Activated B cell treated with CpG ODN at 0.5 μM for 24 hours (primary cell): ENCODE results near the gene LIG3. TPM values are rescaled to one million over a fixed set of nuclear protein-coding genes. Genes with fewer than 3 reads are reported as not detected.

Experiments used
- ATAC-seq: fragments of 200-7000 bp; cut with Tn5 transposase; one replicate; pipeline ENCODE4 v1.10.0; 2021; ENCODE audit warnings: low read depth, mild to moderate bottlenecking, moderate library complexity
- CTCF ChIA-PET: fragments of 350-600 bp; sonication (Branson Sonifier 250); formaldehyde crosslinking; loops from one replicate; lab custom pipeline; 2021; ENCODE audit warnings: antibody characterized with exemption; lab: Charles Lee
- POLR2A ChIA-PET: fragments of 350-600 bp; sonication (Branson Sonifier 250); formaldehyde crosslinking; loops from one replicate; lab custom pipeline; 2021; ENCODE audit warnings: antibody characterized with exemption; lab: Charles Lee
- DNase-seq: peaks from one replicate; pipeline ENCODE4 v3.0.0; 2022
- H3K27ac Mint-ChIP-seq: one replicate; pipeline ENCODE4 v1.8.0; 2020; ENCODE audit warnings: mixed read lengths
- H3K27me3 Mint-ChIP-seq: one replicate; pipeline ENCODE4 v1.8.0; 2021; ENCODE audit warnings: mixed read lengths
- H3K36me3 Mint-ChIP-seq: one replicate; pipeline ENCODE4 v1.8.0; 2021; ENCODE audit warnings: low read depth, mixed read lengths
- H3K4me1 Mint-ChIP-seq: one replicate; pipeline ENCODE4 v1.8.0; 2021; ENCODE audit warnings: mixed read lengths
- H3K4me3 Mint-ChIP-seq: one replicate; pipeline ENCODE4 v1.8.0; 2020; ENCODE audit warnings: mild to moderate bottlenecking, mixed read lengths
- H3K9me3 Mint-ChIP-seq: one replicate; pipeline ENCODE4 v1.8.0; 2020; ENCODE audit warnings: mixed read lengths
- intact Hi-C: fragments of 100-400 bp; cut with micrococcal nuclease; formaldehyde crosslinking; loops from one replicate; pipeline ENCODE4 v1.15.1; 2024
- total RNA-seq: library from RNA; stranded (reverse); gene quantifications from 2 replicates; pipeline ENCODE4 v1.2.3, GENCODE V29; 2022
- TF ChIP-seq, protein P1 (sequence below): fragments of 200-600 bp; IDR thresholded peaks from one replicate; pipeline ENCODE4 v1.8.0; 2022; ENCODE audit warnings: antibody characterized with exemption, mild to moderate bottlenecking

The LIG3 gene
- total RNA-seq, 1 donor from 2014 or later = 42.4 TPM

DNA sequence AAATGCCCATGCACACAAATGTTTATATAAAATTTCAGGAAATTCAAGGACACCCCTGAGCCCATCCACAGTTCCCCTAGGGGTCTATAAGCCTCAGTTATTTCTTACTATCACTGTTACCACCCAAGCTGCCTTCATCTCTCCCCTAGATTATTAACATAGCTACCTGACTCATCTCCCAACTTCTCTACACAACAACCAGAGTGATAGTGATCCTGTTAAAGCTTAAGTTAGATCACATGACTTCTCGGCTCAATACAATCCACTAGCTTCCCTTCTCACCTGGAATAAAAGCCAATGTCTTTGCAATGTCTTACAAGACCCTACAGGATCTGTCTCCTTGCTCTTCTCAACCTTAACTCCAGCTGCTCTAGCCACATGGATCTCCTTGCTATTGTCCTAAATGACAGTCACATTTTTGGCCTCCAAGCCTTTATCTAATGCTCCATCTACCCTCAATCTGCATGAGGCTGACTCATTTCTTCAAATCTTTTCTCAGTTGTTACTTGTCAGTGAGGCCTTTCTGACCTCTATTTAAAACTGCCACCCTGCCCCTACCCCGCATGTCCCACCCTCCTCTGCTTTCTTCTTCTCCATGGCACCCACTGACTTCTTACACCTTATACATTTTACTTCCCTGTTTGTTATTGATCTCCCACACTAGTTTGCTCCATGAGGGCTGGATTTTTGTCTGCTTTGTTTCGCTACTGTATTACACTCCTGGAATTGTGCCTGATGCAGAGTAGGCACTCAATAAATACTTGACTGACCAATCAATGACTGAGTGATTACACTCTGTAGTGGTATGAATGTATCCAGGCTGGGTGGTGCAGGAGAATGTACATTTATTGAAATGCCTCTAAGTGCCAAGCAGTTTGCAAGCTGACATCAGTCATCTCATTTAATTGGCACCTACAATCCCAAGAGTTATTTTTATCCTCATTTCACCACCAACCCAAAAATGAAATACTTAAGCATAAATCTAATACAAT, 5.2 kb upstream of the LIG3 start:
- peaks cover 11% of the 10 kb centered on the region for H3K4me1 Mint-ChIP-seq
- TF ChIP-seq, protein P1, sequence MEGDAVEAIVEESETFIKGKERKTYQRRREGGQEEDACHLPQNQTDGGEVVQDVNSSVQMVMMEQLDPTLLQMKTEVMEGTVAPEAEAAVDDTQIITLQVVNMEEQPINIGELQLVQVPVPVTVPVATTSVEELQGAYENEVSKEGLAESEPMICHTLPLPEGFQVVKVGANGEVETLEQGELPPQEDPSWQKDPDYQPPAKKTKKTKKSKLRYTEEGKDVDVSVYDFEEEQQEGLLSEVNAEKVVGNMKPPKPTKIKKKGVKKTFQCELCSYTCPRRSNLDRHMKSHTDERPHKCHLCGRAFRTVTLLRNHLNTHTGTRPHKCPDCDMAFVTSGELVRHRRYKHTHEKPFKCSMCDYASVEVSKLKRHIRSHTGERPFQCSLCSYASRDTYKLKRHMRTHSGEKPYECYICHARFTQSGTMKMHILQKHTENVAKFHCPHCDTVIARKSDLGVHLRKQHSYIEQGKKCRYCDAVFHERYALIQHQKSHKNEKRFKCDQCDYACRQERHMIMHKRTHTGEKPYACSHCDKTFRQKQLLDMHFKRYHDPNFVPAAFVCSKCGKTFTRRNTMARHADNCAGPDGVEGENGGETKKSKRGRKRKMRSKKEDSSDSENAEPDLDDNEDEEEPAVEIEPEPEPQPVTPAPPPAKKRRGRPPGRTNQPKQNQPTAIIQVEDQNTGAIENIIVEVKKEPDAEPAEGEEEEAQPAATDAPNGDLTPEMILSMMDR = no peak
- ATAC-seq = no peak
- no peak overlapping the region for H3K27ac Mint-ChIP-seq
- intact Hi-C loops = no loop called here
- CTCF ChIA-PET = interaction anchor here (1.0 kb wide), 1 partner anchor 167 kb away, joined by 3 read pairs; the partner anchor contains the start of gene NLE1
- no peak overlapping the region for H3K4me3 Mint-ChIP-seq
- POLR2A ChIA-PET = no interaction called here
- DNase-seq = no peak
- no peaks in the 10 kb centered on the region for H3K9me3 Mint-ChIP-seq
- peaks cover under 1% of the 10 kb centered on the region for H3K36me3 Mint-ChIP-seq
- no peaks in the 10 kb centered on the region for H3K27me3 Mint-ChIP-seq

DNA sequence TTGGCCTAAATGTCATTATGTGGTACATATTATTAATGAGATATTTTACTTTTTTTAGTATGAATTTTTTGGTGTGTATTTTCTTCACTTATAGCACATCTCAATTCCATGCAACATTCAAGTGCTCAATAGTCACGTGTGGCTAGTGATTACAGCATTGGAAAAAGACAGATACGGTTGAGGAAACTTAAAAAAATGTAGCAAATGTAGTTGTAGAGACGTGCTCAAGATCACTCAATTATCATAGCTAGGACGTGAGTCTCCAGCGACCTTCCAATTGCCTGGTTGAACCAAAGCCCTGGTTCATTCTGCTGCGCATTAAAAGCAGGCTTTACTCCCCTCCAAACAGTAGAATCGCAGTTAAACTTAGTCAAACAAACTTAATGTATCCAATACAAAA, 1.2 kb upstream of the LIG3 start:
- POLR2A ChIA-PET = interaction anchor here (1.0 to 2.3 kb wide), 4 partner anchors 10 to 110 kb away, joined by 3 to 25 read pairs (median 16); partner anchors contain the start of genes CCT6B and ZNF830
- no peak for DNase-seq
- no peak for ATAC-seq
- Mint-ChIP-seq H3K9me3 (no peaks in the 10 kb centered on the region), H3K27ac (no peak overlapping the region), H3K27me3 (no peaks in the 10 kb centered on the region), H3K4me1 (peaks cover 27% of the 10 kb centered on the region), H3K36me3 (peaks cover 15% of the 10 kb centered on the region), H3K4me3 (peak overlapping the region; percentile 17)
- intact Hi-C loops = no loop called here
- TF ChIP-seq, protein P1 = no peak
- CTCF ChIA-PET = interaction anchor here (1.1 kb wide), 1 partner anchor 111 kb away, joined by 4 read pairs; no protein-coding TSS in a partner anchor

DNA sequence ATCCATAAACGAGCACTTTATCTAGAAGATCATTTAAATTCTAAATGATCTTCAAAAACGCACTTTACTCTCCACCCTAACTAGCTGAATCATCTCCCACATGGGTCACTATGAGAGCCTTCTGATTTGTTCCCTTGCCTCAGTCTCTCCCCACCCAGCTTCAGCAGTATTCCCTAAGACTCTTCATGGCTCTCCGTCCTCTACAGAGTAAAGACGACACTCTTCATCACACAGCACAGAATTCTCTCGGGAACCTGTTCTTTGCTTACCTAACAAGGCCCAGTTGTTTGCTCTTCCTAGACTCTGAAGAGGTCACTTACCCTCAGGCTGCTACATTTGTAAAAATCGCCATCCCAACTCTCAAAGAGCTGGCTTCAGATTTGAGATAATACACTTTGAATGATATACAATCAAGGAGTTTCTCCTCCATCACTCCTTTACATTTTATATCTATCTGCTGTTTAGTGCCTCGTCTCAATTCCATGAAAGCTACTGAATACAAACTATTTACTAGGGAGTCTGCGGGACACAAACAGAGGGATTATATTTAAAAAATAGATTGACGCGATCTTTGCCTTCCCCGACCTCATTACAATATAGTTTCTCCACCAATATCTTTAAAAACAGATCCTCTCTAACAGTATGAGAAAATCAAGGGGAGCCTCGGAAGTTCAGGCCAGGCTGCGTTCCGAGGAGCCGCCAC, 511 bp upstream of the LIG3 start:
- peak overlapping the region; percentile 95 for H3K4me3 Mint-ChIP-seq
- CTCF ChIA-PET = interaction anchor here (1.9 kb wide), 1 partner anchor 110 kb away, joined by 7 read pairs; no protein-coding TSS in a partner anchor
- intact Hi-C loops = loop anchor here (1.0 to 5.0 kb wide), 6 partner anchors 18 to 608 kb away; partner anchors contain the start of genes AP2B1, CCT6B, RAD51D and RFFL
- H3K27me3 Mint-ChIP-seq = no peaks in the 10 kb centered on the region
- TF ChIP-seq, protein P1 = no peak
- peaks cover 27% of the 10 kb centered on the region for H3K4me1 Mint-ChIP-seq
- DNase-seq (no peak), ATAC-seq (no peak)
- peaks cover 19% of the 10 kb centered on the region for H3K36me3 Mint-ChIP-seq
- POLR2A ChIA-PET = interaction anchor here (1.0 to 2.3 kb wide), 9 partner anchors 11 to 599 kb away, joined by 3 to 25 read pairs (median 6); partner anchors contain the start of genes CCT6B, PEX12, RFFL and ZNF830
- H3K27ac Mint-ChIP-seq = peak overlapping the region; percentile 96
- no peaks in the 10 kb centered on the region for H3K9me3 Mint-ChIP-seq

DNA sequence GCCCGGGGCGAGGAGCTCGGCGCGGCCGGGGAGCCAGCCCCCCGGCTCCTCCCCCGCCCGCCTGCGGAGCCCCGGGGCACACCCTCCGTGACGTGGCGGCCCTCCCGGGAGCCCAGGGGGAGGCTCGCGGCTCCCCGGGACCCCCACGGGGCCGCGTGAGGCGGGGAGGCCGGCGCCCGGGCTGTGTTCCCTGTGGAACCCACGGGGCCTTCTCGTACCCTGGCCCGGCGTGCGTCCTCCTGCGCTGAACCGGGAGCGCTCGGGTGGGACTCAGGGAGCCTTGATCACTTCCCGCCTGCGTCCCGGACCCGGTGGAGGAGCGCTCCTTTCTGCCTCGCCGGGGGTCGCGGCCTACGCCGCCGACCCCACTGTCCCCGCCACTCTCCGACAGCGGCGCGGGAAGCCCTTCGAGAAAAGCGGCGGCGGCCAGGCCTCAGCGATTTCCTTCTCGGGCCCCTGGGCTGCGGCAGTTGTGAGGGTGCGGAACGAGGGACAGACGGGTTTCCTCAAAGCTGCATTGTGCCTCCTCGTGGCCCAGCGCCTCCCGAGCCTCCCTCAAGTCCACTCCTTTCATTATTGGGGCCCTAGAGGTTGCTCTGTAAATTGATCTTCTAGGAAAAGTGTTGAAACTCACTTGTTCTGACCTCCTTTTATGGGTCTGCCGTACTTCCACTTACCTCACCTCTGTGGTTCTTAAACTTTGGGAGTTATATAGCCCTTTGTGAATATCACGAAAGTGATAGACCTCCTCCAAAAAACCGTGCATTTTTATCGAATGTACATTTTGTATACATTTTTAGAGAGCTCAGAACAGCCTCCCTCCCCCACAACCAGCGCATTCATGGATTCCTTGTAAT, 597 bp downstream of the LIG3 start:
- intact Hi-C loops = loop anchor here (1.0 to 5.0 kb wide), 7 partner anchors 20 to 606 kb away; partner anchors contain the start of genes AP2B1, CCT6B, RAD51D and RFFL
- ChIA-PET CTCF (interaction anchor here (1.1 to 2.0 kb wide), 5 partner anchors 15 to 139 kb away, joined by 3 to 8 read pairs (median 3); partner anchors contain the start of gene RAD51D), POLR2A (interaction anchor here (0.8 to 2.3 kb wide), 12 partner anchors 11 to 598 kb away, joined by 3 to 25 read pairs (median 6); partner anchors contain the start of genes CCT6B, PEX12, RFFL and SLFN5)
- Mint-ChIP-seq H3K36me3 (peaks cover 26% of the 10 kb centered on the region), H3K27me3 (no peaks in the 10 kb centered on the region), H3K27ac (peak overlapping the region; percentile 87), H3K9me3 (no peaks in the 10 kb centered on the region), H3K4me1 (peaks cover 32% of the 10 kb centered on the region), H3K4me3 (peak overlapping the region; percentile 88)
- ATAC-seq (peak; percentile 91), DNase-seq (peak; percentile 92)
- TF ChIP-seq, protein P1 = no peak
